GM23338 (cell line): ENCODE measurements around the gene STEAP1. TPM values are rescaled to one million over a fixed set of nuclear protein-coding genes. Genes with fewer than 3 reads are reported as not detected.
A peak's percentile ranks its signal among the peaks of the same experiment; 100 is the strongest.

Experiments used
- ATAC-seq: fragments of 200-7000 bp; cut with Tn5 transposase; 3 replicates; pipeline ENCODE4 v1.9.1; 2020
- DNase-seq: peaks from one replicate; pipeline ENCODE4 v3.0.0-alpha.2; 2015; ENCODE audit warnings: low spot score
- H2AFZ ChIP-seq: fragments of 200-600 bp; sonication (generic); 2 replicates; pipeline ENCODE4 v1.8.0; 2016; ENCODE audit warnings: antibody characterized with exemption, mild to moderate bottlenecking, moderate library complexity
- H3F3A ChIP-seq: fragments of 200-600 bp; sonication (generic); replicated peaks from 2 replicates; pipeline ENCODE4 v1.8.0; 2017; ENCODE audit warnings: antibody characterized with exemption, mixed run types, low read depth
- H3K27ac ChIP-seq: fragments of 200-600 bp; sonication (generic); 2 replicates; pipeline ENCODE4 v1.6.1; 2016; ENCODE audit warnings: low read depth
- H3K27me3 ChIP-seq: fragments of 200-600 bp; sonication (generic); 2 replicates; pipeline ENCODE4 v1.8.0; 2016; ENCODE audit warnings: mild to moderate bottlenecking, mixed run types, moderate library complexity; ENCODE audit not compliant: insufficient read depth
- H3K36me3 ChIP-seq: fragments of 200-600 bp; sonication (generic); 2 replicates; pipeline ENCODE4 v1.8.0; 2016; ENCODE audit warnings: mild to moderate bottlenecking; ENCODE audit not compliant: insufficient read depth
- H3K4me1 ChIP-seq: fragments of 200-600 bp; sonication (generic); 2 replicates; pipeline ENCODE4 v1.8.0; 2016; ENCODE audit warnings: mild to moderate bottlenecking, moderate library complexity; ENCODE audit not compliant: insufficient read depth
- H3K4me2 ChIP-seq: fragments of 200-600 bp; sonication (generic); 2 replicates; pipeline ENCODE4 v1.7.1; 2017; ENCODE audit warnings: mixed run types
- H3K4me3 ChIP-seq: fragments of 200-600 bp; sonication (generic); 2 replicates; pipeline ENCODE4 v1.6.1; 2016; ENCODE audit warnings: mixed run types
- H3K79me2 ChIP-seq: fragments of 200-600 bp; sonication (generic); replicated peaks from 2 replicates; pipeline ENCODE4 v1.8.0; 2017; ENCODE audit warnings: mild to moderate bottlenecking; ENCODE audit not compliant: insufficient read depth
- H3K9me2 ChIP-seq: fragments of 200-600 bp; sonication (generic); 2 replicates; pipeline ENCODE4 v1.8.0; 2017; ENCODE audit not compliant: insufficient read depth
- H4K20me1 ChIP-seq: fragments of 200-600 bp; sonication (generic); replicated peaks from 2 replicates; pipeline ENCODE4 v1.8.0; 2017; ENCODE audit warnings: mild to moderate bottlenecking; ENCODE audit not compliant: insufficient read depth
- H3K27ac Mint-ChIP-seq: 2 replicates; pipeline ENCODE4 v1.8.0; 2020; ENCODE audit warnings: inconsistent platforms, mild to moderate bottlenecking, moderate library complexity, mixed read lengths
- H3K27me3 Mint-ChIP-seq: 3 replicates; pipeline ENCODE4 v1.8.0; 2022; ENCODE audit warnings: low read depth, mild to moderate bottlenecking, moderate library complexity, mixed read lengths, inconsistent platforms; ENCODE audit not compliant: insufficient read depth, poor library complexity
- H3K36me3 Mint-ChIP-seq: 3 replicates; pipeline ENCODE4 v1.8.0; 2021; ENCODE audit warnings: low read depth, mild to moderate bottlenecking, inconsistent platforms, moderate library complexity, mixed read lengths
- H3K4me1 Mint-ChIP-seq: 3 replicates; pipeline ENCODE4 v1.8.0; 2020; ENCODE audit warnings: mild to moderate bottlenecking, inconsistent platforms, mixed read lengths
- H3K4me3 Mint-ChIP-seq: 3 replicates; pipeline ENCODE4 v1.8.0; 2021; ENCODE audit warnings: moderate library complexity, mild to moderate bottlenecking, inconsistent platforms, mixed read lengths
- H3K9me3 Mint-ChIP-seq: 3 replicates; pipeline ENCODE4 v1.8.0; 2020; ENCODE audit warnings: moderate library complexity, mild to moderate bottlenecking, inconsistent platforms, mixed read lengths
- CREB1 ChIP-seq: fragments of 250-450 bp; sonication (Bioruptor Pico); IDR thresholded peaks from 2 replicates; pipeline ENCODE4 v1.5.0; 2020; ENCODE audit warnings: low read depth, mild to moderate bottlenecking, moderate library complexity
- ETS1 ChIP-seq: IDR thresholded peaks from 2 replicates; pipeline ENCODE4 v1.6.1; 2016; ENCODE audit warnings: antibody characterized with exemption
- EZH2 ChIP-seq: fragments of 200-600 bp; sonication (generic); IDR thresholded peaks from one replicate; pipeline ENCODE4 v1.8.0; 2017; ENCODE audit warnings: antibody characterized with exemption, mild to moderate bottlenecking, low read depth; ENCODE audit not compliant: unreplicated experiment
- EZH2phosphoT487 ChIP-seq: fragments of 200-600 bp; sonication (generic); IDR thresholded peaks from one replicate; pipeline ENCODE4 v1.8.1; 2018; ENCODE audit warnings: antibody characterized with exemption; ENCODE audit not compliant: unreplicated experiment
- JUNB ChIP-seq: IDR thresholded peaks from one replicate; pipeline ENCODE4 v1.6.1; 2016; ENCODE audit warnings: antibody characterized with exemption; ENCODE audit not compliant: unreplicated experiment
- NANOG ChIP-seq: IDR thresholded peaks from 2 replicates; pipeline ENCODE4 v1.6.1; 2016; ENCODE audit warnings: antibody characterized with exemption, borderline replicate concordance
- POLR2AphosphoS5 ChIP-seq: IDR thresholded peaks from 2 replicates; pipeline ENCODE4 v1.6.1; 2016; ENCODE audit warnings: antibody characterized with exemption, low read depth
- REST ChIP-seq: IDR thresholded peaks from one replicate; pipeline ENCODE4 v1.6.1; 2018; ENCODE audit warnings: antibody characterized with exemption; ENCODE audit not compliant: unreplicated experiment
- ZNF114 ChIP-seq: fragments of 250-450 bp; sonication (Bioruptor Pico); IDR thresholded peaks from 2 replicates; pipeline ENCODE4 v1.5.0; 2020; ENCODE audit warnings: mild to moderate bottlenecking, moderate library complexity
- ZNF331 ChIP-seq: fragments of 250-450 bp; sonication (Bioruptor Pico); IDR thresholded peaks from 2 replicates; pipeline ENCODE4 v1.5.0; 2020; ENCODE audit warnings: low read depth, mild to moderate bottlenecking, moderate library complexity
- polyA plus RNA-seq: library from polyadenylated mRNA; unstranded; fragments of >200 nt; fragmentation: Nextera tagmentation; extraction: Ambion mirVana; gene quantifications from 2 replicates; pipeline ENCODE4 v1.2.1, GENCODE V29; 2016
- total RNA-seq: library from RNA; depleted of rRNA; stranded (reverse); fragments of >200 nt; shearing (Covaris generic); gene quantifications from 2 replicates; pipeline ENCODE4 v1.2.3, GENCODE V29; 2014
- TF ChIP-seq, protein P1 (sequence below), 2 experiments: fragments of 200-600 bp in 1 of 2; sonication (generic) in 1 of 2; conservative IDR thresholded peaks; 2 replicates each; pipeline versions ENCODE4 v1.5.1 to v1.6.1; 2016 to 2017; ENCODE audit warnings: antibody characterized with exemption in 2 of 2, low read depth in 2 of 2, mild to moderate bottlenecking in 2 of 2, moderate library complexity in 1 of 2

Gene STEAP1
- total and polyA plus RNA-seq, 2 experiments from 2014 or later: 14.7 to 14.9 TPM

- H3K4me3 Mint-ChIP-seq: no peak overlapping the region
- no peaks in the 10 kb centered on the region for H3K4me1 Mint-ChIP-seq
- H3K27ac Mint-ChIP-seq: no peak overlapping the region
- no peak for ATAC-seq
- H3K27me3 Mint-ChIP-seq: peaks cover 2% of the 10 kb centered on the region
- Histone ChIP-seq H3K36me3 (peaks cover 17% of the 10 kb centered on the region), H3K4me1 (no peaks in the 10 kb centered on the region), H3F3A (no peaks in the 10 kb centered on the region), H3K79me2 (no peaks in the 10 kb centered on the region), H3K27me3 (no peaks in the 10 kb centered on the region), H2AFZ (no peak overlapping the region), H4K20me1 (no peaks in the 10 kb centered on the region), H3K27ac (no peak overlapping the region), H3K4me3 (no peak overlapping the region), H3K4me2 (no peak overlapping the region), H3K9me2 (no peaks in the 10 kb centered on the region)
- H3K36me3 Mint-ChIP-seq: peaks cover 26% of the 10 kb centered on the region; the same call in 2 of the 3 replicates
- no peak for TF ChIP-seq ETS1
- no peak for TF ChIP-seq NANOG
- no peak for TF ChIP-seq ZNF331
- TF ChIP-seq REST: no peak
- no peak for TF ChIP-seq JUNB
- TF ChIP-seq EZH2: no peak
- TF ChIP-seq ZNF114 (CRISPR knock-in tag): no peak
- TF ChIP-seq EZH2phosphoT487: no peak
- no peak for TF ChIP-seq POLR2AphosphoS5
- peaks cover 52% of the 10 kb centered on the region for H3K9me3 Mint-ChIP-seq
- no peak for DNase-seq
These were observed 36.7 kb downstream of the STEAP1 start for GRCh38 chr7:90190995-90191394.

DNA sequence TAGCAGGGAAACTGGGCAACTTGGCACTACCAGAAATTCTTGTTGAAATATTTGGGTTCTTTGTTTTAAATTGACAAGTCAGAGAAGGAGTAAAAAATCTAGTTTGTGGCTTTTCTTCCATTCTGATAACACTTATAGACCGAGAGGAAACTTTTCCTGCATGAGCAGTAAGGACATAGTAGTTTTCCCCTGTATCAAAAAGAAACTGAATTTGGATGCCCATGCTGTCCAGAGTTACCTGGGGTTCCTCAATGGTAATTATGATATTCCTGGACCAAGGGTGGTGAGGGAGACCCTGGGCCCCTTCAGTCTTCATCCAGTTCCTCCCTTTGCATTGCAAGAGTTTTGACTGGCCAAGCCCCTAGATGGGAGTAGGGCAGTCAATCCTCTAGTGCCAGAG, 37.4 kb downstream of the STEAP1 start:
- H3K27ac Mint-ChIP-seq: no peak overlapping the region
- H3K9me3 Mint-ChIP-seq: peaks cover 49% of the 10 kb centered on the region
- Histone ChIP-seq H3K4me2 (no peak overlapping the region), H3K4me1 (no peaks in the 10 kb centered on the region), H3K4me3 (no peak overlapping the region), H3K9me2 (no peaks in the 10 kb centered on the region), H3F3A (no peaks in the 10 kb centered on the region), H2AFZ (no peak overlapping the region), H3K36me3 (peaks cover 17% of the 10 kb centered on the region), H3K79me2 (no peaks in the 10 kb centered on the region), H3K27me3 (no peaks in the 10 kb centered on the region), H4K20me1 (no peaks in the 10 kb centered on the region), H3K27ac (no peak overlapping the region)
- ATAC-seq: no peak
- peaks cover 26% of the 10 kb centered on the region; the same call in 2 of the 3 replicates for H3K36me3 Mint-ChIP-seq
- no peaks in the 10 kb centered on the region for H3K4me1 Mint-ChIP-seq
- DNase-seq: peak; percentile 12
- H3K4me3 Mint-ChIP-seq: no peak overlapping the region
- peaks cover 2% of the 10 kb centered on the region for H3K27me3 Mint-ChIP-seq
- TF ChIP-seq POLR2AphosphoS5 (no peak), JUNB (no peak), REST (no peak), CREB1 (no peak), ZNF114 (CRISPR knock-in tag) (no peak), EZH2phosphoT487 (no peak)
- TF ChIP-seq, protein P1, sequence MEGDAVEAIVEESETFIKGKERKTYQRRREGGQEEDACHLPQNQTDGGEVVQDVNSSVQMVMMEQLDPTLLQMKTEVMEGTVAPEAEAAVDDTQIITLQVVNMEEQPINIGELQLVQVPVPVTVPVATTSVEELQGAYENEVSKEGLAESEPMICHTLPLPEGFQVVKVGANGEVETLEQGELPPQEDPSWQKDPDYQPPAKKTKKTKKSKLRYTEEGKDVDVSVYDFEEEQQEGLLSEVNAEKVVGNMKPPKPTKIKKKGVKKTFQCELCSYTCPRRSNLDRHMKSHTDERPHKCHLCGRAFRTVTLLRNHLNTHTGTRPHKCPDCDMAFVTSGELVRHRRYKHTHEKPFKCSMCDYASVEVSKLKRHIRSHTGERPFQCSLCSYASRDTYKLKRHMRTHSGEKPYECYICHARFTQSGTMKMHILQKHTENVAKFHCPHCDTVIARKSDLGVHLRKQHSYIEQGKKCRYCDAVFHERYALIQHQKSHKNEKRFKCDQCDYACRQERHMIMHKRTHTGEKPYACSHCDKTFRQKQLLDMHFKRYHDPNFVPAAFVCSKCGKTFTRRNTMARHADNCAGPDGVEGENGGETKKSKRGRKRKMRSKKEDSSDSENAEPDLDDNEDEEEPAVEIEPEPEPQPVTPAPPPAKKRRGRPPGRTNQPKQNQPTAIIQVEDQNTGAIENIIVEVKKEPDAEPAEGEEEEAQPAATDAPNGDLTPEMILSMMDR (conservative IDR thresholded peaks at IDR 0.05; ENCODE audit: low read depth in 2 of 2): no peak
